Fibroblast of peridontal ligament (primary cell): ENCODE data around the gene CLDN19.
A peak's percentile ranks its signal among the peaks of the same experiment; 100 is the strongest.

Experiments used
- DNase-seq: peaks from one replicate; pipeline ENCODE4 v3.0.0-alpha.2; 2010; ENCODE audit errors: extremely low read depth

Gene CLDN19

GRCh38 chr1:42739753-42740700 is at the start of gene CLDN19:
CLDN19 (minus strand) TSS chr1:42740236; CDS start chr1:42740063, 173 bp downstream.
- no peak for DNase-seq

DNA sequence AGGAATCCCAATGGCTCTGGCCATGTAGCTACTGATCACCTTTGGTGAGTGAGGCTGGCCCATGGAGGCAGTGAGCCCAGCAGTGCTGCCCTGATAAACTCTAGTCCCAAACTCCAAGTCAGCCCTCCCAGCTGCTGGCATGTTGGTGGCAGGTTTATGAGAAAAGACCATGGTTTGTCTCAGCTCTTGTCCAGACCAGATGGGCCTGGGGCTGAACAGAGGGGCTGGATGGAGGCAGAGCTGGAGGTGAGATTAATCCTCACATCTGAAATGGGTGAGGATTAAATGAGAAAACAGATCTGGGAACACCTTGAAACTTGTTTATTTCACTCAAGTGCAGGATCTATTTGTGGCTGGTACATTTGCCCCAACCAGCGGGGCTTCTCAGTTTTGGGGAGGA is 48.0 kb upstream of the CLDN19 start:
- DNase-seq, result no peak

DNA sequence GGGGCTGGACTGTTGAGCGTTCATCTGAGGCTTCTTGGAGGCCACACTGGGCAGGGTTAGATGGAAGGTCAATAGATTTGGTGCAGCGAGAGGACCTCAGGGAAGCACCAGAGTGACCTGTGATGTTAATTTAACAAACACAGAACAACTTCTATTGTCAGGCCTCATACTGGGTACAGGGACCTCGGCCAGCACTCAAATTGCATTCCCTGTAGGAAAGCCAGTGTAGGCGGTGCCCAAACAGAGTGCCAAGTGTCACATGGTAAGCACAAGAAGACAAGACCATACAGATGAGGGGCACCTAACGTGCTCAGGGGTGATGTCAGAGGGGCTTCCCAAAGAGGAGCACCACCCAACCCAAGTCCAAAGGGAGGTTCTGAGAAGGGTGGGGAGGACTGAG is 46.1 kb upstream of the CLDN19 start:
- no peak for DNase-seq

DNA sequence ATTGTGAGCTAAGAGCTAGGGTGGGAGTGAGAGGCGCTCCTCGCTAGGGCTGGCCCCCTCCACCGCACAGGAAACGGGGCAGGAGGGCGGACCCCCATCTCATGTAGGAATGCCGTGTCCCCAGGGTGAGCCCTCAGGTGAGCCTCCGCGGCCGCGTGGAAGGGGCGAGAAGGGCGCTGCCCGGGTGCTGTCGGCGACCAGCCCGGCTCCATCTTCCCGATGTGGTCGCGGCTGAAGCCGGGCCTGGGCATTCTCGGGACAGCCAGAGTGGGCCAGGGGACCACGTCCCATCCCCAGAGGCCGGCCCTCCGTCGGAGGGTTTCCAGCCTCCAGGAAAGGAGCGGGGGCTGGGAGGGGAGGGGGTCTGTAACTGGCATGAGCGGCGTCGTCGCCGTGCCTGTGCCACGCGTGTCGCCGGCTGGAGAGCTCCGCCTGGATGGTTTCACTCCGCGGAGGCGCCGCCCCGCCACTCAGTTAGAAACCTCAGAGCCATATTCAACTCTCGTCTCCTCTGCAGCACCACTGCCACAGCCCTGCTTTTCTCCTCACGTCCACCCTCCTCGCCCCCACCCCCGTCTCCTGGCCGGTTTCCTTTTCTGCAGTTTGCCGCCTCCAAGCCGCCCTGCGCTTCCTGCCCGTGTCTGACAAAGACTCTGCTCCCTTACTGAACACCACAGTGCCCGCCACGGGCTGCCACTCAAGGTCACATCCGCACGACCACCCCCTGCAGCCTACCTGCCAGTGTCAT is 45.1 kb upstream of the CLDN19 start, which contains the start of gene TMEM269:
TMEM269 (plus strand) TSS at position 46 of the 748 bp plus-strand sequence. CDS start 4,903 bp downstream, outside the sequence.
- DNase-seq, result peak; percentile 4

- DNase-seq, result no peak
Measured at GRCh38 chr1:42784547-42784945, 44.5 kb upstream of the CLDN19 start.

DNA sequence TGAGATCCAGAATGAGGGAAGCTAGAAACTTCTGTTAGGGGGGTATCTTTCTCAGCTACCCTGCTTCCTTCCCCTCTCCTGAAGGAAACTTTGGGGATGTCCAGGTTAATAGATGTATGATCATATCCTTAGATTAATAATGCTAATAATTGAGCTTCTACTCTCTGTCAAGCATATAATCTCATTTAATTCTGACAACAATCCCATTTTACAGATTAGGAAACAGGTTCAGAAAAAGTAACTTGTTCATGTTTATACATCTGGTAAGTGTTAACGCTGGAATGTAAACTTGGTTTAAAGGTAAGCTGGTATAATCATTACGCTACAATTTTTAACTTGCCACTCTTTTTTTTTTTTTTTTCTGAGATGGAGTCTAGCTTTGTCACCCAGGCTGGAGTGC is 43.1 kb upstream of the CLDN19 start:
- DNase-seq, result no peak

GRCh38 chr1:42780176-42780575 is 40.1 kb upstream of the CLDN19 start:
- no peak for DNase-seq

DNA sequence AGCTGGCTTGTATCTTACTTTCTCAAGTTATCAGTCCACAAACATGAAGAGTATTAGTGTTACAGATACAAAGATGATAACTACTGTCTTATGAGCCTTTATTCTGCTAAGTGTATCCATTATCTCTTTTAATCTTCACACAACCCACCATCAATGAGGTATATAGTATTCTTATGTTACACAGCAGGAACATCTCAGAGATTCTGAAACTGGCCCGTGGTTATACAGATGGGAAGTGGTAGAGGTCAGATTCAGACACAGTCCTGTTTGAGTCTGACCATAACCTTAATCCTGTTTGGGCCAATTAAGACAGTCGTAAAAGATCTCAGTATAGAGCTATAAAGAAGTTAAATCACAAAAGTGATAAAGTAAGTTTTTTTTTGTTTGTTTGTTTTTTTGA is 39.7 kb upstream of the CLDN19 start:
- DNase-seq, result no peak

- DNase-seq, result peak; percentile 53
Measured at GRCh38 chr1:42777852-42778251, 37.8 kb upstream of the CLDN19 start.

GRCh38 chr1:42776502-42776901 is 36.5 kb upstream of the CLDN19 start:
- DNase-seq, result no peak

- DNase-seq, result no peak
Measured at GRCh38 chr1:42774928-42775526, 35.0 kb upstream of the CLDN19 start.

- DNase-seq, result no peak
Measured at GRCh38 chr1:42773420-42773819, 33.4 kb upstream of the CLDN19 start.

DNA sequence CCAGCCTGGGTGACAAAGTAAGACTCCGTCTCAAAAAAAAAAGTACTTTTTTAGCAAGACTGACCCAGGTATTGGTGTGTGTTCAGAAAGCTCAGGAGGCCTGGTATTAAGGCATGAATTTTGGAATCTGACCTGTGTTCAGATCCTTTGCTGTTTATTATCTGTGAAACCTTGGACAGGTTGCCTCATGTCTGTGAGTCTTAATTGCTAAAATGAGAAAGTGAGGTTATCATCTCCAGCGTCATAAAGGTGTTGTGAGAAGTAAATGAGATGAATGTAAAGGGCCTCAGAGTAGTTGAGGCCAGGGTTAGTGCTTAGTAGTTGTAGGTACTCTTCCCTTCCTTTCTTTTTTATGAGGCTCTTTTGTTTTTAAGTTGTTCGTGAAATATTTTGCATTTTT is 29.8 kb upstream of the CLDN19 start:
- no peak for DNase-seq

GRCh38 chr1:42768172-42768571 is 28.1 kb upstream of the CLDN19 start:
- DNase-seq, result no peak

GRCh38 chr1:42767510-42768000 is 27.5 kb upstream of the CLDN19 start:
- peak; percentile 5 for DNase-seq

DNA sequence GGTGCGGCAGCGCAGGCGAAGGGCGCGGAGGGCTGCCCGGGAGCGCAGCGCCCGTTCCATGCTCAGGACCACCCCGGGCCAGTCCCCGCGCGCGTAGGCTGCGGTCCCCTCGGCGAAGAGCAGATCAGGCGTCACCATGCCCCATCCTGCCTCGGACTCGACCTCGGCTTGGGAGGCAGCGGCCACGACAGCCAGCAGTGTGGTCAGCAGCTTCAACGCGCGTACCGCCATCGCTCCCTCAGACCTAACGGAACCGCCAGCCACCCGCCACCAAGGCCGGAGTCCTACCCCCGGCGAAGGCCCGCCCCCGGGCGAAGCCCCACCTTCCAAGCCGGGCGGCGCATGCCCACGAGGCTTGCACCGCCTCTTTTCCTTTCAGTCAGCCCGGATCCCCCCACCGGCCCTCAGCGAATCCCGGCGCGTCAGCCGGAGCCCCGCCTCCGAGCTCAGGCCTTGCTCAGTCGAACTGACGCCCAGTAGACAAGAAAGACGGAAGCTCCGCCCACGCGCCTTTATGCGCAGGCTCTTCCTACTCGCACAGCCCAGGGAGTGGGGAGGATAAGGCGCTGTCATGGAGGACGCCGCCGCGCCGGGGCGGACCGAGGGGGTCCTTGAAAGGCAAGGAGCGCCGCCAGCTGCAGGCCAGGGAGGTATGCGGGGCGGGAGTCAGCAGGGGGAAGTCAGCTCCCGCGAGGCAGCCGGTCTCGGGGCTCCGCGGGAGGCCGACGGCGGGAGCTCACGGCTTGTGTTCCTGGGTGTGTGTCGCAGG is 26.9 kb upstream of the CLDN19 start, which contains the start of the genes C1orf50 and P3H1:
C1orf50 (plus strand) TSS at position 509 of the 769 bp plus-strand sequence; CDS start at position 572, 63 bp downstream.
P3H1 (minus strand) TSS at position 288 of the 769 bp plus-strand sequence; CDS start at position 231, 57 bp downstream.
- peak; percentile 98 for DNase-seq

DNA sequence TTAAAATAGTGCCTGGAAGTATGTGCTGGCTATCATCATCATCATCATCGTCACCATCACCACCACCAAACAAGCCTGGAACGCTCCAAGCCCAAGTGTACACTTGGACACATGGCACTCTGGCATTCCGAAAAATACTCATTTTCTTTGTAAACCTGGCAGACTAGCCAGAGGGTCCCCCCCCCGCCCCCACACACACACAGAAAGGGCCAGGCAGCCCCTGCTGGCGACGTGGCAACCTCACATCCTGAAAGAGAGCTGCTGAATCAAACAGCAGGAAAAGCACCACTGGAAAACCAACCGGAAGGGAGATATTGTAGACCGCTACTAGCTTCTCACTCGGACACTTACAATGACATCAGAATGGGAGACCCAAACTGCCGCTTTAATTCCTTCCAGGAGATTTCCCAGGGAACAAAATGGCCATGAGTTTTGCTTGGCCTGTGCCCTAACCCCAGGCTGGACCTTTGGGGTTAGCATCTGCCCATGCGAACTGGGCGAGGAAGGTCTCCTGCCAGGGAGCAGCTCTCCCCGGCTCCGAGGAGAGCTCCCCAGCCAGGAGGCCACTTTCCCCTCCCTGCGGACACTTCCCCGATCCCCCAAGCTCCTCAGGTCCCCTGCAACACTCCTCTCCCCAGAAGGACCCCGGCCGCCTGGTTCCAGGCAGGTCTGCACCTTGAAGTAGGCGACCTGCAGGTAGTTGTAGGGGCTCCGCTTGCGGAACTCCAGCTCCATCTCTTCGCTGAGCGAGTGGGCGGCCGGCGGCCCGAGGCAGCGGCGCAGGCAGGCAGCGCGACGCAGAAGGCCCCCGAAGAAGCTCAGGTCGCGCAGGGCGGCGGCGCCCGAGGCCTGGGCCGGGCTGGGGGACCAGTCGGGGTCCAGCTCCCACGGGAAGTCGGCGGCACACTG is 26.1 kb upstream of the CLDN19 start:
- DNase-seq, result peak; percentile 82

GRCh38 chr1:42765269-42765668 is 25.2 kb upstream of the CLDN19 start:
- DNase-seq, result peak; percentile 36

GRCh38 chr1:42762269-42762668 is 22.2 kb upstream of the CLDN19 start:
- no peak for DNase-seq

DNA sequence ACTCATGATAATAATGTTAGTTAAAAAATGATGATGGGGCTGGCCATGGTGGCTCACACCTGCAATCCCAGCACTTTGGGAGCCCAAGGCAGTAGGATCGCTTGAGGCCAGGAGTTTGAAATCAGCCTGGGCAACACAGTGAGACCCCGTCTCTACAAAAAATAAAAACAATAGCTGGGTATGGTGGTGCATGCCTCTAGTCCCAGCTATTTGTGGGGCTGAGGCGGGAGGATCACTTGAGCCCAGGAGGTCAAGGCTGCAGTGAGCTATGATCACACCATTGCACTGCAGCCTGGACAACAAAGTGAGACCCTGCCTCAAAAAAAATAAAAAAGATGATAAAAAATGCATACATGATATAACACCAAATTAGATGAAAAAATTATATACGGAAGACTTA is 21.5 kb upstream of the CLDN19 start:
- DNase-seq, result no peak
